Renal cortical epithelial cell (primary cell): Measurements from ENCODE around the gene MAGI2. TPM values are rescaled to one million over a fixed set of nuclear protein-coding genes. Genes with fewer than 3 reads are reported as not detected.
A peak's percentile ranks its signal among the peaks of the same experiment; 100 is the strongest.
"Not testable (repeated sequence)": the region's sequence is repeated elsewhere in the genome, so short reads cannot be mapped to it uniquely, and the experiment has no call there.

Experiments
- DNase-seq: peaks from one replicate; pipeline ENCODE4 v3.0.0-alpha.2; 2011; ENCODE audit warnings: low read depth
- total RNA-seq: library from RNA; depleted of rRNA; stranded (reverse); fragments of >200 nt; gene quantifications from 2 replicates; pipeline ENCODE4 v1.2.3, GENCODE V29; 2014

MAGI2 gene
- total RNA-seq, 1 donor from 2014 or later, result 2.9 TPM

GRCh38 chr7:78563191-78563590 lies 890.3 kb downstream of the MAGI2 start:
- no peak for DNase-seq

- no peak for DNase-seq
Measured at GRCh38 chr7:78562191-78562590, 891.3 kb downstream of the MAGI2 start.

GRCh38 chr7:78558566-78558965 lies 894.9 kb downstream of the MAGI2 start:
- no peak for DNase-seq

GRCh38 chr7:78543976-78544375 lies 909.5 kb downstream of the MAGI2 start:
- DNase-seq, result no peak

GRCh38 chr7:78542981-78543380 lies 910.5 kb downstream of the MAGI2 start:
- no peak for DNase-seq

GRCh38 chr7:78542541-78542940 lies 910.9 kb downstream of the MAGI2 start:
- DNase-seq, result no peak

- no peak for DNase-seq
Measured at GRCh38 chr7:78539825-78540224, 913.6 kb downstream of the MAGI2 start.

GRCh38 chr7:78535655-78536054 lies 917.8 kb downstream of the MAGI2 start:
- DNase-seq, result no peak

GRCh38 chr7:78530351-78530750 lies 923.1 kb downstream of the MAGI2 start:
- peak; percentile 64 for DNase-seq

- no peak for DNase-seq
Measured at GRCh38 chr7:78529392-78529791, 924.1 kb downstream of the MAGI2 start.

- DNase-seq, result no peak
Measured at GRCh38 chr7:78528964-78529363, 924.5 kb downstream of the MAGI2 start.

- DNase-seq, result no peak
Measured at GRCh38 chr7:78523930-78524329, 929.5 kb downstream of the MAGI2 start.

- DNase-seq, result no peak
Measured at GRCh38 chr7:78521961-78522360, 931.5 kb downstream of the MAGI2 start.

GRCh38 chr7:78516450-78516849 lies 937.0 kb downstream of the MAGI2 start:
- DNase-seq, result peak; percentile 3

- DNase-seq, result no peak
Measured at GRCh38 chr7:78514634-78515033, 938.8 kb downstream of the MAGI2 start.

GRCh38 chr7:78510580-78511188 lies 942.8 kb downstream of the MAGI2 start:
- DNase-seq, result peak; percentile 48

GRCh38 chr7:78503301-78503700 lies 950.2 kb downstream of the MAGI2 start:
- not testable (repeated sequence) for DNase-seq

- no peak for DNase-seq
Measured at GRCh38 chr7:78501064-78501463, 952.4 kb downstream of the MAGI2 start.

GRCh38 chr7:78499971-78500370 lies 953.5 kb downstream of the MAGI2 start:
- DNase-seq, result no peak

GRCh38 chr7:78499283-78499682 lies 954.2 kb downstream of the MAGI2 start:
- DNase-seq, result peak; percentile 51

- no peak for DNase-seq
Measured at GRCh38 chr7:78497728-78498427, 955.6 kb downstream of the MAGI2 start.

GRCh38 chr7:78496096-78496630 lies 957.3 kb downstream of the MAGI2 start:
- no peak for DNase-seq

- DNase-seq, result peak; percentile 66
Measured at GRCh38 chr7:78493401-78493800, 960.1 kb downstream of the MAGI2 start.
